Measurements from ENCODE around the gene CLDN16. TPM values are rescaled to one million over a fixed set of nuclear protein-coding genes. Genes with fewer than 3 reads are reported as not detected.

CLDN16 gene
- total RNA-seq, 1 donor from 2014 or later, result 0.10 TPM

DNA sequence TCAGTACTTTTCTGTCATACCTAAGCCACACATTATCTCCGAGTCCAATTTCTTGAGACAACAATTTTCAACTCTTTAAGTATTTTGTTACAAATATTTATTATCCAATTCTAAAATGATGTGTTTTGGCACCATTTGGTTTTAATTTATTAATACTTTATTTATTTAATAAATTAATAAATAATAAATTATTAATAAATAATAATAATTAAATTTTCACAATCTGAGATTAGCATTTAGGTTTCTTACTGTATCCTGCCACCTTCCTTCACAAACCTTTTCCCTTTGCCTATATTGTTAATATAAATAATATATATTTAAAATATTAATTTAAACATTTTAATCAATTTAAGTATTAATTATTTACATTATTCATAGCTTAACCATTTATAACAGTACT, 37.9 kb downstream of the CLDN16 start:
- Mint-ChIP-seq H3K27ac (no peak overlapping the region), H3K36me3 (no peaks in the 10 kb centered on the region), H3K27me3 (no peaks in the 10 kb centered on the region), H3K4me1 (ENCODE audit: unreplicated experiment) (no peaks in the 10 kb centered on the region), H3K9me3 (no peaks in the 10 kb centered on the region), H3K4me3 (no peak overlapping the region)
- no peak for DNase-seq (ENCODE audit: extremely low spot score, unreplicated experiment)
- TF ChIP-seq, protein P1, sequence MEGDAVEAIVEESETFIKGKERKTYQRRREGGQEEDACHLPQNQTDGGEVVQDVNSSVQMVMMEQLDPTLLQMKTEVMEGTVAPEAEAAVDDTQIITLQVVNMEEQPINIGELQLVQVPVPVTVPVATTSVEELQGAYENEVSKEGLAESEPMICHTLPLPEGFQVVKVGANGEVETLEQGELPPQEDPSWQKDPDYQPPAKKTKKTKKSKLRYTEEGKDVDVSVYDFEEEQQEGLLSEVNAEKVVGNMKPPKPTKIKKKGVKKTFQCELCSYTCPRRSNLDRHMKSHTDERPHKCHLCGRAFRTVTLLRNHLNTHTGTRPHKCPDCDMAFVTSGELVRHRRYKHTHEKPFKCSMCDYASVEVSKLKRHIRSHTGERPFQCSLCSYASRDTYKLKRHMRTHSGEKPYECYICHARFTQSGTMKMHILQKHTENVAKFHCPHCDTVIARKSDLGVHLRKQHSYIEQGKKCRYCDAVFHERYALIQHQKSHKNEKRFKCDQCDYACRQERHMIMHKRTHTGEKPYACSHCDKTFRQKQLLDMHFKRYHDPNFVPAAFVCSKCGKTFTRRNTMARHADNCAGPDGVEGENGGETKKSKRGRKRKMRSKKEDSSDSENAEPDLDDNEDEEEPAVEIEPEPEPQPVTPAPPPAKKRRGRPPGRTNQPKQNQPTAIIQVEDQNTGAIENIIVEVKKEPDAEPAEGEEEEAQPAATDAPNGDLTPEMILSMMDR (conservative IDR thresholded peaks at IDR 0.05), result no peak

DNA sequence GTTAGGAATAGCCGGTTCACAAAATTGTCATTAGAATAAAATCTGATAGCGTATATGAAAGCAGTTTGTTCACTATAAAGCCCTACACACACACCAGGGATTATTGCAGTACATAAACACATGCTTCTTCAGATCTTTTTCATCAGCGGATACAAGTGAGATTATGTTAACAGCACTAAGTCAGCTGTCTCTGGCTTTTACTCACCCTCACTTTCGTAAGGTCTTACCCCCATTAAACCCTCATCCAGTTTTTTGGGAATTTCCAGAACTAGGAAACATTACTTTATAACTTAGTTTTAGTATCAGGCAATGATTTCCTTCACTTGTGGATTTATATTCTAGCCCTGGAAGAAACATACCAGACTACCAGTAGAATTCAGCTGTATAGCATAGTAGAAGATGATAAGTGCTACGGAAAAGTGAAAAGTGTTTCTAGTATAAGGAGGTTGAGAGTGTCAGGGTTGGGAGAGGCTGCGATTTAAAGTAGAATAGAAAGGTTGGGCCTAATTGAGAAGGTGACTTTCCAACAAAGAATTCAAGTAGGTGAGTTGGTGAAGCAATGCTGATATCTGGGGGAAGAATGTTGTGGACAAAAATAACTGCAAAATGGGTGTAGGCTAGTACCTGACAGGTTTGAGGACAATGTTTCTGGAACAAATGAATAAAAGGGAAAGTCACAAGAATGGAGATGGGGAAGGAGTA, 39.0 kb downstream of the CLDN16 start:
- TF ChIP-seq, protein P1 (conservative IDR thresholded peaks at IDR 0.05), result no peak
- Mint-ChIP-seq H3K4me3 (no peak overlapping the region), H3K9me3 (no peaks in the 10 kb centered on the region), H3K4me1 (ENCODE audit: unreplicated experiment) (no peaks in the 10 kb centered on the region), H3K27ac (no peak overlapping the region), H3K36me3 (no peaks in the 10 kb centered on the region), H3K27me3 (no peaks in the 10 kb centered on the region)
- no peak for DNase-seq (ENCODE audit: extremely low spot score, unreplicated experiment)

DNA sequence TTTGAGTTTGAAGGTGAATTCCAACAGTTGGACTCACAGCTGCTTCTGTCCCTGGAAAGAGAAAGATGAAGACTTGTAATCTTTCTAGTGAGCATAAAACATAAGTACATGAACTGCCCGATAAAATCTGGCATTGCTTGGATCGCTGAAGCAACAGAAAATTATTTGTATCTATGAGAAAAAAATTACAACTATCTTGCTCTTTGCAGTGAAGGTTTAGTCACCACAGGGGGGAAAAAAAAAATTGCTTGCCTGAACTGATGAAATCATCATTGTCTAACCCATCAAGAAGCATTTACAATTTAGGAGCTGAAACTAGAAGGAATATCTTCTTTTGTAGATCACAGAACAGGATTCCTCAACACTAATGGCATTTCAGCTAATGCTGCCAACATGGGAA, 41.7 kb downstream of the CLDN16 start:
- TF ChIP-seq, protein P1 (conservative IDR thresholded peaks at IDR 0.05), result no peak
- DNase-seq (ENCODE audit: extremely low spot score, unreplicated experiment), result no peak
- Mint-ChIP-seq H3K4me3 (no peak overlapping the region), H3K9me3 (peaks cover 5% of the 10 kb centered on the region), H3K27me3 (no peaks in the 10 kb centered on the region), H3K27ac (no peak overlapping the region), H3K4me1 (ENCODE audit: unreplicated experiment) (no peaks in the 10 kb centered on the region), H3K36me3 (no peaks in the 10 kb centered on the region)

DNA sequence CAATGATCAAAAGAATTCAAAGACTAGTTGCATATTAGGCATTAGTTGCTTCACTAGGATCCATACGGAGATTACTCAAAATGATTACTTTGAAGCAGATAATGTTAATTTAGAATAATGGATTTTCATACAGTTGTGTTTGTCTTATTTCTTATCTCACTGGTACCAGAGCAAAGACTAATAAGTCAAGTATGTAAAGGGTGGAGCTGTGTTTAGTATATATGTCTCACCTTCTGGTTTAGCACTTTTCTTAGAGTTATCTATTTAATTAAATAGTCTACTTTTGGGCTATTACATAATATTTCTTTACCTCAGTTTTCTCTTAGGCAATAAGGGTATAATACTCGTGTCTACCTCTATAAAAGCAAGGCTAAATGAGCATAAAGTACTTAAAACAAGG, 42.9 kb downstream of the CLDN16 start:
- TF ChIP-seq, protein P1 (conservative IDR thresholded peaks at IDR 0.05), result no peak
- Mint-ChIP-seq H3K27ac (no peak overlapping the region), H3K4me3 (no peak overlapping the region), H3K36me3 (no peaks in the 10 kb centered on the region), H3K9me3 (peaks cover 11% of the 10 kb centered on the region), H3K27me3 (no peaks in the 10 kb centered on the region), H3K4me1 (ENCODE audit: unreplicated experiment) (no peaks in the 10 kb centered on the region)
- no peak for DNase-seq (ENCODE audit: extremely low spot score, unreplicated experiment)

DNA sequence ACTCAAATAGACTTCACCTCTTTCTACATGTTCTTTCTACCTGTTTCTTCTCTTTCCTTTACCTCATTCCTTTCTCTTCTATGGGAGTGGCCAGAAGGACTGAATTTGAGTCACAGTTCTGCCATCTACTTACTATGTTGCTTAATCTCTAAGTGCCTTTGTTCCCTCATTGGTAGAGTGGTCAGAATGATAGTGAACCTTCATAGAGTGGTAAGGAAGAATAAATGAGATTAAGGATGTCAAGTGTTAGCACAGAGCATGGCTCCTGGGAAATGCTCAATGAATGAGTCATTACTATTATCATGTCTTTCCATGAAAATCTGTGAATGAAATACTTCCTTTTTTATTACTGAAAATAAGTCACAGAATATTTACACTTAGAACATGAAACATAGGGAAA, 44.3 kb downstream of the CLDN16 start:
- H3K27ac Mint-ChIP-seq, result no peak overlapping the region
- H3K9me3 Mint-ChIP-seq, result peaks cover 18% of the 10 kb centered on the region
- TF ChIP-seq, protein P1 (conservative IDR thresholded peaks at IDR 0.05), result no peak
- no peaks in the 10 kb centered on the region for H3K4me1 Mint-ChIP-seq (ENCODE audit: unreplicated experiment)
- peaks cover 3% of the 10 kb centered on the region for H3K27me3 Mint-ChIP-seq
- DNase-seq (ENCODE audit: extremely low spot score, unreplicated experiment), result no peak
- H3K36me3 Mint-ChIP-seq, result no peaks in the 10 kb centered on the region
- H3K4me3 Mint-ChIP-seq, result no peak overlapping the region
